Measurements from ENCODE around the gene RNF223.

GRCh38 chr1:1082239-1082775, 8.2 kb upstream of the RNF223 start:
- TF ChIP-seq POLR2A (IDR thresholded peaks at IDR 0.05): no peak
- TF ChIP-seq CTCF (IDR thresholded peaks at IDR 0.05): no peak

Data from lower leg skin (tissue), 3 donors.